Glutamatergic neuron (in vitro differentiated cells): ENCODE data around the gene EPN2. TPM values are rescaled to one million over a fixed set of nuclear protein-coding genes. Genes with fewer than 3 reads are reported as not detected.
A peak's percentile ranks its signal among the peaks of the same experiment; 100 is the strongest.

Experiments
- DNase-seq: peaks from one replicate; pipeline ENCODE4 v3.0.0; 2022
- H3K27ac Mint-ChIP-seq: one replicate; pipeline ENCODE4 v1.8.0; 2020; ENCODE audit warnings: mild to moderate bottlenecking, mixed read lengths, inconsistent platforms; ENCODE audit not compliant: unreplicated experiment
- H3K27me3 Mint-ChIP-seq: one replicate; pipeline ENCODE4 v1.8.0; 2020; ENCODE audit warnings: mild to moderate bottlenecking, moderate library complexity, mixed read lengths, inconsistent platforms; ENCODE audit not compliant: unreplicated experiment
- H3K36me3 Mint-ChIP-seq: one replicate; pipeline ENCODE4 v1.8.0; 2020; ENCODE audit warnings: mild to moderate bottlenecking, mixed read lengths, inconsistent platforms; ENCODE audit not compliant: unreplicated experiment
- H3K4me1 Mint-ChIP-seq: one replicate; pipeline ENCODE4 v1.8.0; 2020; ENCODE audit warnings: mild to moderate bottlenecking, low read depth, mixed read lengths, inconsistent platforms; ENCODE audit not compliant: unreplicated experiment
- H3K4me3 Mint-ChIP-seq: one replicate; pipeline ENCODE4 v1.8.0; 2020; ENCODE audit warnings: mild to moderate bottlenecking, mixed read lengths, inconsistent platforms; ENCODE audit not compliant: unreplicated experiment
- H3K9me3 Mint-ChIP-seq: one replicate; pipeline ENCODE4 v1.8.0; 2020; ENCODE audit warnings: mild to moderate bottlenecking, moderate library complexity, mixed read lengths, inconsistent platforms; ENCODE audit not compliant: unreplicated experiment
- CTCF ChIP-seq: fragments of 200-600 bp; sonication (generic); IDR thresholded peaks from one replicate; pipeline ENCODE4 v1.5.0; 2021; ENCODE audit not compliant: partially characterized antibody, unreplicated experiment
- total RNA-seq: library from RNA; stranded (reverse); fragmentation: NEBNext Ultra II Directional; extraction: Animal tissue kit (Norgen Biotek cat#: 25700); gene quantifications from one replicate; pipeline ENCODE4 v1.2.1, GENCODE V29; 2021; ENCODE audit not compliant: unreplicated experiment

The EPN2 gene
- total RNA-seq, 1 donor from 2014 or later, result 45.2 TPM

DNA sequence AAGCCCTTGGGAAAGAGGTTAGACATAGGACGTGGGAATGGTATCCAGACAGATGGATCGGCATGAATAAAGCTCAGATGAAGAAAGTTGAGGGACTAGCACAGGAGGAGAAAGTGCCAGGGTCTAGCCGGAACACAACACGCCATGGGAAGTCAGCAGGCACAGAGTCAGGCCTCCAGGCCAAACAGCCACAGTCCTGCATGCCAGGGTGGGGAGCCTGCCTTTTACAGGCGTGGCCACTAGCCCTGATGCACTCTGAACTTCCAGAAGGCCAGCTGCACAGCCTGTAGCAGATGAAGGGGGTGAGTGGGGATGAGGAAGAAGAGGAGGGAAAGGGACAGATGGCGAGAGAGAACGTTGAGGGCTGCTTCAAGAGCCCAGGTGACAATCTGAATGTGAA lies 120.2 kb downstream of the EPN2 start:
- Mint-ChIP-seq H3K4me1 (peaks cover 20% of the 10 kb centered on the region), H3K27ac (peak overlapping the region; percentile 45), H3K36me3 (no peaks in the 10 kb centered on the region), H3K27me3 (peaks cover 7% of the 10 kb centered on the region), H3K4me3 (peak overlapping the region; percentile 1), H3K9me3 (peaks cover 6% of the 10 kb centered on the region)
- no peak for DNase-seq
- TF ChIP-seq CTCF, result no peak

- Mint-ChIP-seq H3K4me1 (peaks cover 20% of the 10 kb centered on the region), H3K27me3 (peaks cover 7% of the 10 kb centered on the region), H3K36me3 (no peaks in the 10 kb centered on the region), H3K9me3 (peaks cover 6% of the 10 kb centered on the region), H3K27ac (peak overlapping the region; percentile 45), H3K4me3 (no peak overlapping the region)
- DNase-seq, result no peak
- TF ChIP-seq CTCF, result no peak
Measured at GRCh38 chr17:19357761-19358160, 120.6 kb downstream of the EPN2 start.

- no peaks in the 10 kb centered on the region for H3K36me3 Mint-ChIP-seq
- DNase-seq, result no peak
- no peak for TF ChIP-seq CTCF
- peaks cover 6% of the 10 kb centered on the region for H3K9me3 Mint-ChIP-seq
- H3K27me3 Mint-ChIP-seq, result peaks cover 7% of the 10 kb centered on the region
- H3K4me1 Mint-ChIP-seq, result peaks cover 23% of the 10 kb centered on the region
- no peak overlapping the region for H3K27ac Mint-ChIP-seq
- no peak overlapping the region for H3K4me3 Mint-ChIP-seq
Measured at GRCh38 chr17:19359151-19359550, 122.0 kb downstream of the EPN2 start.

DNA sequence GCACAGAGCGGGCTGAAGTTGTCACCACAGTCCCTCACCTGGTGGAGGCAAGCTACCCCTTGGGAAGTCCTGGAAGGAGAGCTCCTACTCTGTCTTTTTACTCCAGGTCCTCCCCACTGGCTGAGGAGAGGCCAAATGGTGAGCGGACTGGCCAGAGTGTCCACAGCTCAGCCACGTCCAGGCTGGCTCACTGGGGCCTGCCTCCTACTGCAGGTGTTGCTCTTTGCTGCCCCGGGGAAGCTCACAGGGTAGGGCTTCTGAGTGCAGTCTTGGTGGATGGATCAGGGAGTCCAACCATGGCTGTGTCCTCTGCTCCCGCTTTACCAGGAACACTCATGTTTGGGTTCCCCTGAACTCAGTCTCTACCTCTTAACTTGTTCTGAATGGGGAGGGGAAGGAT lies 122.7 kb downstream of the EPN2 start:
- H3K4me1 Mint-ChIP-seq, result peaks cover 26% of the 10 kb centered on the region
- H3K4me3 Mint-ChIP-seq, result no peak overlapping the region
- peaks cover 5% of the 10 kb centered on the region for H3K9me3 Mint-ChIP-seq
- H3K27me3 Mint-ChIP-seq, result peaks cover 9% of the 10 kb centered on the region
- no peak overlapping the region for H3K27ac Mint-ChIP-seq
- TF ChIP-seq CTCF, result no peak
- no peaks in the 10 kb centered on the region for H3K36me3 Mint-ChIP-seq
- DNase-seq, result no peak

DNA sequence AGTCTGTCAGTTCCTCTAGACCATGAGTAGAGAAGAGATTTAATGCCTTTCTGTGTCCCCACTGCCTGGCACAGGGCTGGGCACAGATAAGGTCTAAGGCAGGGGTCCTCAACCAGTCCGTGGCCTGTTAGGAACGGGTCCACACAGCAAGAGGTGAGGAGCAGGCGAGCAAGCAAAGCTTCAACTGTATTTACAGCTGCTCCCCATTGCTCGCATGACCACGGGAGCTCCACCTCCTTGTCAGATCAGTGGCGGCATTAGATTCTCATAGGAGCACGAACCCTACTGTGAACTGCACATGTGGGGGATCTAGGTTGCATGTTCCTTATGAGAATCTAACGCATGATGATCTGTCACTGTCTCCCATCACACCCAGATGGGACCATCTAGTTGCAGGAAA lies 123.6 kb downstream of the EPN2 start:
- peaks cover 9% of the 10 kb centered on the region for H3K27me3 Mint-ChIP-seq

More for the DNA sequence above, 123.6 kb downstream of the EPN2 start:
- Mint-ChIP-seq H3K36me3 (no peaks in the 10 kb centered on the region), H3K4me1 (peaks cover 27% of the 10 kb centered on the region), H3K4me3 (no peak overlapping the region), H3K9me3 (peaks cover 7% of the 10 kb centered on the region), H3K27ac (no peak overlapping the region)
- TF ChIP-seq CTCF, result no peak
- DNase-seq, result no peak
